Measurements from ENCODE around the gene PKP1. TPM values are rescaled to one million over a fixed set of nuclear protein-coding genes. Genes with fewer than 3 reads are reported as not detected.

PKP1 gene
- total and polyA plus RNA-seq, 5 donors, result 0.02 to 0.22 (median 0.03) TPM; not detected in 2

Other genes with a start within 250 kb of the PKP1 start
- under 1 TPM in 2 of 4 donors, not detected in 2; 0.06 to 0.09 TPM for gene CACNA1S, start 171.1 kb upstream of the PKP1 start, total RNA-seq
- gene CACNA1S, start 171.1 kb upstream of the PKP1 start, polyA plus RNA-seq, result not detected
- not detected for gene ASCL5, start 156.3 kb upstream of the PKP1 start, total RNA-seq
- not detected for gene ASCL5, start 156.3 kb upstream of the PKP1 start, polyA plus RNA-seq
- gene TMEM9, start 129.0 kb upstream of the PKP1 start, total RNA-seq, result 10 to 100 TPM; 45.3 to 54.6 (median 46.6) TPM
- 44.4 TPM for gene TMEM9, start 129.0 kb upstream of the PKP1 start, polyA plus RNA-seq
- gene IGFN1, start 92.7 kb upstream of the PKP1 start, total RNA-seq, result 1 to 10 TPM in 1 of 4 donors, under 1 TPM in 3; 0.14 to 1.6 (median 0.48) TPM
- gene IGFN1, start 92.7 kb upstream of the PKP1 start, polyA plus RNA-seq, result 0.54 TPM
- gene TNNT2, start 94.2 kb downstream of the PKP1 start, total RNA-seq, result 1,000 to 10,000 TPM; 5,203 to 7,292 (median 7,185) TPM
- gene TNNT2, start 94.2 kb downstream of the PKP1 start, polyA plus RNA-seq, result 16,707 TPM
- gene LAD1, start 115.8 kb downstream of the PKP1 start, total RNA-seq, result 1 to 10 TPM; 1.3 to 4.0 (median 2.4) TPM
- 5.0 TPM for gene LAD1, start 115.8 kb downstream of the PKP1 start, polyA plus RNA-seq
- 100 to 1,000 TPM in 2 of 4 donors, 10 to 100 TPM in 2; 77.9 to 215 (median 100) TPM for gene TNNI1, start 138.2 kb downstream of the PKP1 start, total RNA-seq
- gene TNNI1, start 138.2 kb downstream of the PKP1 start, polyA plus RNA-seq, result 81.3 TPM
- 10 to 100 TPM; 21.8 to 47.4 (median 29.9) TPM for gene PHLDA3, start 185.7 kb downstream of the PKP1 start, total RNA-seq
- 18.1 TPM for gene PHLDA3, start 185.7 kb downstream of the PKP1 start, polyA plus RNA-seq
- 100 to 1,000 TPM in 3 of 4 donors, 10 to 100 TPM in 1; 97.2 to 343 (median 132) TPM for gene CSRP1, start 223.6 kb downstream of the PKP1 start, total RNA-seq
- 121 TPM for gene CSRP1, start 223.6 kb downstream of the PKP1 start, polyA plus RNA-seq

Measured in right cardiac atrium (tissue), 5 donors.